GM18909 (cell line): ENCODE data around the gene PKIB.
"Not testable (repeated sequence)": the region's sequence is repeated elsewhere in the genome, so short reads cannot be mapped to it uniquely, and the experiment has no call there.

Experiments
- ATAC-seq: cut with Tn5 transposase; IDR thresholded peaks from one replicate; pipeline ENCODE4 v1.9.1; 2021; ENCODE audit warnings: mild to moderate bottlenecking; ENCODE audit not compliant: unreplicated experiment, poor library complexity

The PKIB gene

DNA sequence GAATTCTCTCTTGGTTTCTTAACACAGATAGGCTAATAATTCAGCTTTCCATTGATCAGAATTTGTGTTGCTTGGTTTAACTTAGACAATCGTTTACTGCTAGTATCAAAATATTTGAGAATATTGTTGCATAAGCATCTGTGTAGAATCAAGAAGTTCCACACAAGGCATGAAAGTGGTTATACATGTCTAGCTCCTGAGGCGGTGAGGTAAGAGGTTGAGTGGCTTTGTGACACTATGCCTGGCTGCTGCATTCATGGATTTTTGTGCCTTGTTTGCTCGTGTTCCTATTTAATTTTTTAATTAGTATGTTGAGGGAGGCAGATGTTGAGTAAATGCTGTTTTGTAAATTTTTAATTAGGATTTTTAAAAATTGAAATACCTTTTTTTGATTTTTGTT, 10.2 kb downstream of the PKIB start:
- no peak for ATAC-seq

DNA sequence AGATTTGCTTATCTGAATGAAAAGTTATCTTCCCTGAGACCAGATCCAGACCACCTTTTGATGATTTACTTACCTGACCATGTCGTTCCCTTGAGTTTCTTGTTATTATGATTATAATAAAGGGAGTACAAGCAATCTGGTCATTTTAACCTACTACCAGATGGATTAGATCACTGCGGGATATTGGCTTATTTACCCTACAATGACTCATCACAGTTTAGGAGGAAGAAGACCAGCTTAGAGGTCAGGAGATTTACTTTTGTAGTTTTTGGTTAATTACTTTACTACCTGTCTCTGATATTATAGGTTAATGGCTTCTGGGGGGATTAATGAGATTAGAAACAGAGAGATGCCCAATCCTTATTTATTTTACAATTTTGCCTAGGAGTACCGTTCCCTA, 10.7 kb downstream of the PKIB start:
- no peak for ATAC-seq

GRCh38 chr6:122621638-122622037, 11.4 kb downstream of the PKIB start:
- no peak for ATAC-seq

- no peak for ATAC-seq
These were observed 12.3 kb downstream of the PKIB start for GRCh38 chr6:122622479-122622878.

DNA sequence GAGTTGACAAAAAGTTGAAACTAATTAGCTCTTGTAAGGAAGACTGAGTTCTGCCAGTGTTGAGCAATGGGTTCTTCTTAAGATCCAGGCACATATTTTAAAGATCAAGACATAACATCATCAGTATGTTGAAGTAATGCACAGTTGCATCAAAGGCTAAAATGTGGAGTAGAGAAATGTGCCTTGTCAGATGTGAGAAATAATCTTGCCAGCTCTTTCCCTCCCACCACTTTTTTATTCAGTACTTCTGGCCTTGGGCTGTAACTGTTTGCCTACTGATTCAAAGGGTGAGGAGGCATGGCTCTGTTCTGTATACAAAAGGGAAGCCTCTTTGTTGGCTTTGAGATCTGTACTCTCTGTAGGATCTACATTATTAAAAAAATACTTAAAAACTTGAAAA, 13.1 kb downstream of the PKIB start:
- no peak for ATAC-seq

DNA sequence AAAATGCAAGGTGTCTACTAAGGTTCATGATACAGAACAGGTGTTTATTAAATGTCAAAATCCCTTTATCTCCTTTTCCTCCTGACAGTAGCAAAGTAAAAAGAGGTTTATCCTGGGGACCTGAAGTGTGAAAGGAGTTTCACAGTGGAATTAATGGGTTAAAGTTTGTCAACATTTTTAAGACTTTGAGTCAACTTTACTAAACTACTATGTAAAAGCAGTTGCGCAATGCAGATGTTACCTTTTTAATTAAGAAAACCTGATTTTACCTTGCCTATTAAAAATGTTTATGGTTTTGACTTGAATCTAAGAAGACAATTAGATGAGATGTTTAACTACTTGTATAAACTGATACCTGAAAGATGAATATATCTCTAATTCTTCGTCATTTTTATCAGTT, 14.6 kb downstream of the PKIB start:
- ATAC-seq, result no peak

DNA sequence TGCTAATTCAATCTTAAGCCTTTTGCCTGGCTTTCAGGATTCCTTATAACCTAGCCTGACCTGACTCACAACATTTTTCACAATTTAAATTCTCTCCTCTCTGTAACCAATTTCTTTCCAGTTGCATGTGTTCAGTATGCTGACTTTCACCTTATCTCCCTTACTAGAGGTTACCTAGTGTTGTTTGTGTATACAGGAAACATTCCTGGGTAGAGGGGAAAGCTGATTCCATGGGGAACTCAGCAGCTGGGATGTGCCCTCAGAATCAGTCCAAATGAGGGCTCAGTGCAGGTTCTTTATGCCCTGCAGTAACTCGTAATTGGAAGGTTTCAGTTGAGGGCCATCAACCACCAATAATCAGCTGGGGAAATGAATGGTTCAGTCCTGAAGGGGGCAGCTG, 18.5 kb downstream of the PKIB start:
- ATAC-seq, result no peak

DNA sequence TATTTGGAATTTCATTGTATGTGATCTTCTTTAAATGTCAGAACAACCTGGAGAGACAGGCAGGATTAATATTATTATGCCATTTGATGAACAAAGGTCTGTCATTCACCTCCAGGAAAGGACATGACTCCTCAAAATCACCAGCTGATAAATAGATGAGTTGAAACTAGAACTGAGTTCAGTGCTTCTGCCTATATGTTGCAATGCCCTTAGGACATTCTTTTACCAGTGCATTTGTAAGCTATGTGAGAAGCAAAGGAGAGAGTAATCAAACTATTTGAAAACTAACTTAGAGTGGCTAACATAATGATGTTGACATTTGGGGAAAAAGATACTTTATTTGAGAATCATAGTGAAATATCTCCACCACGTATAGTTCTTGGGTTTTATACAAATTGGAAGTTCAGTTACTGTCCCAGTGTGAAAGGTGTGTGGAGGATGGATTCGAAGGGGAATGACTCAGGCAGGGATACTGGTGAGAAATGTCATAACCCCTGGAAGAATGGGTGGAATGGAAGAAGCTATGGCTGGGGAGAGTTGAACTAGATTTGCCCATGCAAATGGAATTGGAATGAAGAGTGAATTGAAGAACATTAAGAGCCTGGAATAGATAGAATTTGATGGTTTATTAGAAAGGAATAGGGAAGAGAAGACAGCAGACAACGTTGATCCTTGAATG, 21.5 kb downstream of the PKIB start:
- ATAC-seq, result no peak

DNA sequence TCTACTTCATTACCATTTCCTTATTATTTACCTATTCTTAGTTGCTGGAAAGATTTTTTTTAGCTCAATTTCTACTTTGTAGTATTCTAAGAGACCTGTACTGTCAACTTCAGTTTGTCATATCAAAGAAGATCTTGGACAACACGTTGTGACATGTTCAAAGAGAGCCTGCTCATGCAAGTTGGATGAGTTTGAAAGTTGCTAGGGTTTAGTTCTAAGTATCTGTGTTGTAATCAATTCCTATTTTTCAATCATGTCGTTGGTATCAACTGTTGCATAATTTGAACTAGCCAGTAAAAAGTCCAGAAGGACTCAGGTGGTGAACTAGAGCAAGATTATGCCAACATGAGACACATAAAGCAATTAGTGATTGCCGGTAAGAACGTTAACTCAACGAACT, 30.2 kb downstream of the PKIB start:
- no peak for ATAC-seq

- ATAC-seq, result no peak
These were observed 31.6 kb downstream of the PKIB start for GRCh38 chr6:122641819-122642218.

DNA sequence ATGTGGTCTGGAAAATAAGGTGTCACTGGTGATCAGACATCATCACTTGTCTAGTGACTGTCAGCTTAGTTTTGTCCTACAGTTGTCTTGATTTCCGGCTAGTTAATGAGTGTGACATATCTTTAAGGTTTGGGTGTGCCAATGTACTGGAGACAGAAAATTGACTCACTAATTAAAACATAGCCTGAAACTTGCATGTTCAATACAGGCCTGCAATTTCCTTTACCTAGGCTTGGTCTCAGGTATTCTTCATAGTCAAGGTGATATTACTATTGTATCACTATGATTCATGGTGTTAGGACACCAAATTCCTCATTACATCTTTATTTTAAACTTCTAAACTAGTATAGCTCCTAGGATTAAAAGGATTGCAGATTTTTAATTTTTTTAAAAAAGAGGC, 32.4 kb downstream of the PKIB start:
- ATAC-seq, result not testable (repeated sequence)

DNA sequence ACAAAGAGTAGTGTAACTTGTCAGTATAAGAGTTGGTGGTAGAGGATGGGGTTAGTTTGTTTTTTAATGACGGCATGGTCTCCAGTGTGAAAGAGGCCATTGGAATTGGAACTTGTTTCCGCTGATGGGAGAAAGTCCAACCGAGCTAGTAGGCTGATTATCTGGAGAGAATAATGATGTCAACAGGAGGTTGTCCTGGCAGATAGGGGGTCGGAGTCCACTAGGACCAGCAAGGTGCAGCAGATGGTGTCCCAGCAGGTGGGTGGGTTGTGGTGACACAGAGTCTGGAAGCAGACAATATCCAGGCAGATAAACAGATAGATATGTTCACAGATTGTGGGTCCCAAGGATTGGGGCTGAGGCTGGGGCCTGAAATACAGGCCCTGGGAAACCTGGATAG, 35.1 kb downstream of the PKIB start:
- no peak for ATAC-seq

GRCh38 chr6:122647765-122648164, 37.6 kb downstream of the PKIB start:
- ATAC-seq, result no peak

- ATAC-seq, result no peak
These were observed 38.5 kb downstream of the PKIB start for GRCh38 chr6:122648726-122649125.

DNA sequence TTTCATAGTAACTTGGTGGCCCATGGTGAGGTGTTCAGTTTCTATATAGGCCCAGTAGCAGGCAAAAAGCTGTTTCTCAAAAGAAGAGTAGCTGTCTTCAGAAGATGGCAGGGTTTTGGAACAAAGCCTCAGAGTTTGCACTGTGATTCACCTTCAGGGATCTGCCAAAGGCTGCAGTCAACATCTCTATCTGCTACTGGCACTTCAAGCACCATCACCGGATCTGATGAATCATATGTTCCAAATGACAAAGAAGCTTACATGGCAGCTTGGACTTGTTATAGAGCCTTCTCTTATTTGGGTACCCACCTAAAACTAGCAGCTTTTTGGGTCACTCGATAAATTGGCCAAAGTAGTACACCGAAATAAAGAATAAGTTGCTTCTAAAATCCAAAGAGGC, 39.5 kb downstream of the PKIB start:
- no peak for ATAC-seq

- ATAC-seq, result no peak
These were observed 40.2 kb downstream of the PKIB start for GRCh38 chr6:122650403-122650802.

DNA sequence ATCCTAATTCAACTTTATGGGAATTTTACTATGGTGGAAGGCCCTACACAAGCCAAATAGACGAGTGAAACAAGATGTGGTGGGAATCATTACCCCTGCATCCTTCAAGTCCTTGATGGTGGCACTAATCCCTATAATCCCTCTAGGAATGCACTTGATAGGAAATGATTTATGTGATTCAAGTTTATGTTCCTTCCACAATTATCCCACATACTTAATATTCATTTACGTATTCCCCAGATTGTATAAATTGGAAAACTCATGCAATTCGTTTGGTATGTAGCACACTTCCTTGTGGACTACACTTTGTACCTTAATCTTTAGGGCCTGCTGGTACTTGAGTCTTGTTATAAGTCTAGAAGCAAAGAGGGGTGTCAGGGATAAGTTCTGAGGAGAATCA, 40.8 kb downstream of the PKIB start:
- ATAC-seq, result no peak

DNA sequence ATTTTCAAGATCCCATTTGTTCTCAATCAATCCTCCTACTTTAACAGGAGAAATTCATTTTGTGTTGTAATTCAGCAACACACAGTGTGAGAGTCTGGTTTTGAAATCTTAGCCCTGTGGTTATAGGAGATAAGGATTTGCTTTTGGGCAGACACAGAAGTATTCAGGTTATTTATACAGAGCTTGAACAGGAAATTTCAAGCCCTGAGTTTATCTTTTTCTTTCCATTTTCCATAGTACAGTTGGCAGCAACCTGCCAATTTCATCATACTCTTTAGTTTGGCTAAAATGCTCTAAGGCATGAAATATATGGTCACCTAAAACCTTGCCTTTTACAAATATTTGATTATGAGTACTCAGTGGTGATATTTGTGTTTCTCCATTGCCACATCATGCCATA, 41.4 kb downstream of the PKIB start:
- no peak for ATAC-seq

- ATAC-seq, result no peak
These were observed 42.2 kb downstream of the PKIB start for GRCh38 chr6:122652431-122652830.

GRCh38 chr6:122653094-122653493, 42.9 kb downstream of the PKIB start:
- ATAC-seq, result no peak

GRCh38 chr6:122654012-122654411, 43.8 kb downstream of the PKIB start:
- no peak for ATAC-seq

DNA sequence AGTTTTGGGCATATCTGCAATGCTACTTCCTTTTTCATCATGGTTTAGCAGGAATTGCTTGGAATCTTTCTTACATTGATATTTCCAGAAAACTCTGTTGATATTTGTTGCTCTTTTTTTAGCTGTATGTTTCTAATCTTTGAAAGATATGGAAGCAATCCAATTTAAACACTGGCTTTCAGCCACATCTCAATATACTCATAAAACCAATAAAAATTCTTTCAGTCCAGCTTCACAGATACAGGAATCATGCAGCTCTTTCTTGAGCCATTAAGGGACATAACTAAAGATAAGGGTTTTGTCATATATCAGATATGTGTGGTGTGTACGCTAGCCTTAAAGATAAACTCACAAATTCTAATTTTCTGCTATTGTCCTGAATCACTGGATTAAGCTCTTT, 47.4 kb downstream of the PKIB start:
- ATAC-seq, result no peak

GRCh38 chr6:122660296-122660695, 50.1 kb downstream of the PKIB start:
- no peak for ATAC-seq
